HL-60 (cell line): ENCODE data around the gene NUBP2.

Experiments used
- DNase-seq, 2 experiments: peaks; one replicate each; pipeline ENCODE4 v3.0.0-alpha.2; 2010 to 2020; ENCODE audit warnings: low read depth in 1 of 2, low spot score in 1 of 2
- H3K27ac ChIP-seq: fragments of 250-450 bp; sonication (Bioruptor Pico); replicated peaks from 2 replicates; pipeline ENCODE4 v1.5.1; 2020; ENCODE audit warnings: mild to moderate bottlenecking, moderate library complexity
- H3K27me3 ChIP-seq: fragments of 250-450 bp; sonication (Bioruptor Pico); 2 replicates; pipeline ENCODE4 v1.5.1; 2021; ENCODE audit warnings: mild to moderate bottlenecking, moderate library complexity; ENCODE audit not compliant: insufficient read depth, poor library complexity, severe bottlenecking
- H3K4me3 ChIP-seq: replicated peaks from 2 replicates; pipeline ENCODE4 v1.5.1; 2011; ENCODE audit warnings: mild to moderate bottlenecking, control low read depth, low read length; ENCODE audit not compliant: insufficient read depth
- GABPA ChIP-seq: IDR thresholded peaks from 2 replicates; pipeline ENCODE4 v1.6.1; 2012; ENCODE audit warnings: low read depth
- POLR2AphosphoS5 ChIP-seq: IDR thresholded peaks from 2 replicates; pipeline ENCODE4 v1.6.1; 2012; ENCODE audit warnings: low read depth
- SPI1 ChIP-seq: IDR thresholded peaks from 2 replicates; pipeline ENCODE4 v1.6.1; 2012; ENCODE audit warnings: low read depth, mild to moderate bottlenecking, borderline replicate concordance
- TF ChIP-seq, protein P1 (sequence below): IDR thresholded peaks from one replicate; pipeline ENCODE4 v1.5.1; 2011; ENCODE audit warnings: low read length, control low read depth, inconsistent platforms; ENCODE audit not compliant: insufficient read depth
- TF ChIP-seq, protein P2 (sequence below): IDR thresholded peaks from 2 replicates; pipeline ENCODE4 v1.6.1; 2012; ENCODE audit warnings: low read depth; ENCODE audit not compliant: insufficient replicate concordance

The NUBP2 gene

DNA sequence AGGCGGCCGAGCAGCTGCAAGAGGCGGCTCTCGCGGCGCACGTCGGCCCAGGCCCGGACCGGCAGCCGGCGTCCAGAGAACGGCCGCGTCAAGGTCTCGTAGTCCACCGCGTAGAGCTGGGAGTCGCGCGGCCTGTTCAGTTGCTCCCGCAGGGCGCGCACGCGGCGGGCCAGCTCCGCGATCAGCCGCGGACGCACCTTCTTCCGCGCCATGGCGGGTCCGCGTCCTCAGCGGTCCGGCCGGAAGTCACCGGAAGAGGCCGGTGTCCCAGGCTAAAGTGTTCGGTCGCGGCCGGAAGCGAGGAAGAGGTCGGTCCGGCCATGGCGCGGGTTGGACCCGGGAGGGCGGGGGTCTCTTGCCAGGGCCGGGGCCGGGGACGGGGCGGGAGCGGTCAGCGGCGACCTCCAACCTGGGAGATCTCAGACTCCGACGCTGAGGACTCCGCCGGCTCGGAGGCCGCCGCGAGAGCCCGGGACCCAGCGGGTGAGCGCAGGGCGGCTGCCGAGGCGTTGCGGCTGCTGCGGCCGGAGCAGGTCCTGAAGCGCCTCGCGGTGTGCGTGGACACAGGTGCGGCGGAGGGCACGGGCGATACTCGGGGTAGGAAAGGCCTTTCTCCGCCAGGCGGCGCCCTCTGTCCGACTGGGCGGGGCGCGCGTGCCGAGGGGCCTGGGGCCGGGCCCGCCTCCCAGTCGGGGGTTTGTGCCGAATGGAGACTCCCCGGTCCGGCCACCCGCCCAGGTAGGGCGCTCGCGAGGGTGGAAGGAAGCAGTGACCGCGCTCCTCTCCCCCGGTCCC lies 9.7 kb upstream of the NUBP2 start, which contains the start of gene MRPS34:
Gene MRPS34, minus strand, starts transcription at position 227 of the 795 bp plus-strand sequence. Its CDS starts 15 bp downstream, at position 212.
- TF ChIP-seq SPI1 (no peak), GABPA (peak; percentile 98), POLR2AphosphoS5 (peak; percentile 56)
- TF ChIP-seq, protein P1, sequence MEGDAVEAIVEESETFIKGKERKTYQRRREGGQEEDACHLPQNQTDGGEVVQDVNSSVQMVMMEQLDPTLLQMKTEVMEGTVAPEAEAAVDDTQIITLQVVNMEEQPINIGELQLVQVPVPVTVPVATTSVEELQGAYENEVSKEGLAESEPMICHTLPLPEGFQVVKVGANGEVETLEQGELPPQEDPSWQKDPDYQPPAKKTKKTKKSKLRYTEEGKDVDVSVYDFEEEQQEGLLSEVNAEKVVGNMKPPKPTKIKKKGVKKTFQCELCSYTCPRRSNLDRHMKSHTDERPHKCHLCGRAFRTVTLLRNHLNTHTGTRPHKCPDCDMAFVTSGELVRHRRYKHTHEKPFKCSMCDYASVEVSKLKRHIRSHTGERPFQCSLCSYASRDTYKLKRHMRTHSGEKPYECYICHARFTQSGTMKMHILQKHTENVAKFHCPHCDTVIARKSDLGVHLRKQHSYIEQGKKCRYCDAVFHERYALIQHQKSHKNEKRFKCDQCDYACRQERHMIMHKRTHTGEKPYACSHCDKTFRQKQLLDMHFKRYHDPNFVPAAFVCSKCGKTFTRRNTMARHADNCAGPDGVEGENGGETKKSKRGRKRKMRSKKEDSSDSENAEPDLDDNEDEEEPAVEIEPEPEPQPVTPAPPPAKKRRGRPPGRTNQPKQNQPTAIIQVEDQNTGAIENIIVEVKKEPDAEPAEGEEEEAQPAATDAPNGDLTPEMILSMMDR, result peak; percentile 50
- TF ChIP-seq, protein P2, sequence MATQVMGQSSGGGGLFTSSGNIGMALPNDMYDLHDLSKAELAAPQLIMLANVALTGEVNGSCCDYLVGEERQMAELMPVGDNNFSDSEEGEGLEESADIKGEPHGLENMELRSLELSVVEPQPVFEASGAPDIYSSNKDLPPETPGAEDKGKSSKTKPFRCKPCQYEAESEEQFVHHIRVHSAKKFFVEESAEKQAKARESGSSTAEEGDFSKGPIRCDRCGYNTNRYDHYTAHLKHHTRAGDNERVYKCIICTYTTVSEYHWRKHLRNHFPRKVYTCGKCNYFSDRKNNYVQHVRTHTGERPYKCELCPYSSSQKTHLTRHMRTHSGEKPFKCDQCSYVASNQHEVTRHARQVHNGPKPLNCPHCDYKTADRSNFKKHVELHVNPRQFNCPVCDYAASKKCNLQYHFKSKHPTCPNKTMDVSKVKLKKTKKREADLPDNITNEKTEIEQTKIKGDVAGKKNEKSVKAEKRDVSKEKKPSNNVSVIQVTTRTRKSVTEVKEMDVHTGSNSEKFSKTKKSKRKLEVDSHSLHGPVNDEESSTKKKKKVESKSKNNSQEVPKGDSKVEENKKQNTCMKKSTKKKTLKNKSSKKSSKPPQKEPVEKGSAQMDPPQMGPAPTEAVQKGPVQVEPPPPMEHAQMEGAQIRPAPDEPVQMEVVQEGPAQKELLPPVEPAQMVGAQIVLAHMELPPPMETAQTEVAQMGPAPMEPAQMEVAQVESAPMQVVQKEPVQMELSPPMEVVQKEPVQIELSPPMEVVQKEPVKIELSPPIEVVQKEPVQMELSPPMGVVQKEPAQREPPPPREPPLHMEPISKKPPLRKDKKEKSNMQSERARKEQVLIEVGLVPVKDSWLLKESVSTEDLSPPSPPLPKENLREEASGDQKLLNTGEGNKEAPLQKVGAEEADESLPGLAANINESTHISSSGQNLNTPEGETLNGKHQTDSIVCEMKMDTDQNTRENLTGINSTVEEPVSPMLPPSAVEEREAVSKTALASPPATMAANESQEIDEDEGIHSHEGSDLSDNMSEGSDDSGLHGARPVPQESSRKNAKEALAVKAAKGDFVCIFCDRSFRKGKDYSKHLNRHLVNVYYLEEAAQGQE, result peak; percentile 66
- peak; percentile 81 to 89 for DNase-seq
- H3K4me3 ChIP-seq, result peak within 1 kb of the TSS; percentile 96
- no peaks in the 10 kb centered on the region for H3K27me3 ChIP-seq
- peak within 1 kb of the TSS; percentile 91 for H3K27ac ChIP-seq

DNA sequence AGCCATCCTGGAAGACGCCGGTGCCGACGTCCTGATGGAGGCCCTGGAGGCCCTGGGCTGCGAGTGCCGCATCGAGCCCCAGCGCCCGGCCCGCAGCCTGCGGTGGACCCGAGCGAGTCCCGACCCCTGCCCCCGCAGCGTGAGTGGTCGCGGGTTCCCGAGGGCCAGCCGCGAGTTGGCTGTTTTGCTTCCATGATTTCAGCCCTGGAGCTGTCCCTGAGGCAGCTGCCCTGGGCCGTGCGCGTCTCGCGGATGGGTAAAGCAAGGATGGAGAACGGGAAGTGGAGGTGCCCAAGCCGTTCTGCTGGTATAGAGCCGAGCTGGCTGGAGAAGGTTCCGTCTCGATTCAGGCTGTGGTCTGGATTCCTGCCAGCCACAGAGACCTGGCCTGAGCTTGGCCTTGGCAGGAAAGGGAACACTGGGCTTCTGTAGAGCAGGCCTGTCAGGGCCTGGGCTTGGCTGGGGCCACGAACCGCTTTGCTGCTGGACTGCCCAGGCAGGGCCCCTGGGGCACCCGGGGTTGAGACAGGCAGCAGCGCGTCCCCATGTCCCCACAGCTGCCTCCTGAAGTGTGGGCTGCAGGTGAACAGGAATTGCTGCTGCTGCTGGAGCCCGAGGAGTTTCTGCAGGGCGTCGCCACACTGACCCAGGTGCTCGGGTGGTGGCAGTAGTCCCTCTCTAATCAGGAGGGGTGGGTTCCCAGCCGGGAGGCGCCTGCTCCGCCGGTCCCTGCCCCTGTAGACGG lies 8.9 kb upstream of the NUBP2 start:
- Histone ChIP-seq H3K27ac (peak overlapping the region; percentile 91), H3K27me3 (no peaks in the 10 kb centered on the region), H3K4me3 (peak overlapping the region; percentile 96)
- peak; percentile 57 to 69 for DNase-seq
- TF ChIP-seq, protein P2, result no peak
- TF ChIP-seq SPI1, result peak; percentile 85
- 0 out of 2 replicates have a peak, but pooled peaks have one; percentile 18 for TF ChIP-seq GABPA

DNA sequence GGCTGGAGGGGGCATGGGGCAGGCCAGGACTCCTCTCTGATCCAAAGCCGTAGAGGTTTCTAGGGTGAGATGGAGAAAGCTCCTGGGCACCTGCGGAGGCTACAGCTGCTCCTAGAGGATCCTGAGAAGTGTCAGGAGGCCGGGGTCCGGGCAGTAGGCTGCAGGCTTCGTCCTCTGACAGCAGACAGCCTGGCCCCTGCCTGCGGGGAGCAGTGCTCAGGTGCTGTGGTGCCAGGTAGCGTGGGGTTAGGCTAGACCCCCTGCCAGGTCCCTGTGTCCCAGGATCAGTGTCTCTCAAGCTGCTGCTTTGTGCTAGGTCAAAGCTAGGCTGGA lies 8.3 kb upstream of the NUBP2 start:
- peak overlapping the region; percentile 91 for H3K27ac ChIP-seq
- no peaks in the 10 kb centered on the region for H3K27me3 ChIP-seq
- DNase-seq, result no peak
- TF ChIP-seq, protein P1, result no peak
- no peak for TF ChIP-seq SPI1
- TF ChIP-seq GABPA, result no peak
- TF ChIP-seq, protein P2, result no peak
- no peak for TF ChIP-seq POLR2AphosphoS5
- H3K4me3 ChIP-seq, result peak overlapping the region; percentile 96
